ENCODE data around the gene IGFN1.
"Not testable (repeated sequence)": the region's sequence is repeated elsewhere in the genome, so short reads cannot be mapped to it uniquely, and the experiment has no call there.

The IGFN1 gene

GRCh38 chr1:201153474-201154388 is 36.9 kb upstream of the IGFN1 start:
- no peak for TF ChIP-seq POLR2A (IDR thresholded peaks at IDR 0.05; ENCODE audit: low read length)
- no peak for TF ChIP-seq GATA1 (IDR thresholded peaks at IDR 0.05; ENCODE audit: low read depth, low read length)
- peak; percentile 80 to 91 for DNase-seq

- TF ChIP-seq POLR2A (IDR thresholded peaks at IDR 0.05; ENCODE audit: low read length) = no peak
- no peak for TF ChIP-seq GATA1 (IDR thresholded peaks at IDR 0.05; ENCODE audit: low read depth, low read length)
Measured at GRCh38 chr1:201154389-201155165, 36.0 kb upstream of the IGFN1 start, which contains the start of gene TMEM9. Gene TMEM9 (minus strand): TSS chr1:201154474. CDS start chr1:201153923, 551 bp downstream.

GRCh38 chr1:201155354-201155753 is 35.3 kb upstream of the IGFN1 start:
- DNase-seq = peak in 1 of 2 experiments; percentile 11
- TF ChIP-seq GATA1 (IDR thresholded peaks at IDR 0.05; ENCODE audit: low read depth, low read length) (no peak), POLR2A (IDR thresholded peaks at IDR 0.05; ENCODE audit: low read length) (no peak)

More at GRCh38 chr1:201154389-201155165, 36.0 kb upstream of the IGFN1 start, which contains the start of gene TMEM9:
- DNase-seq = peak; percentile 96 to 97

- DNase-seq = peak in 1 of 2 experiments; percentile 23
- no peak for TF ChIP-seq GATA1 (IDR thresholded peaks at IDR 0.05; ENCODE audit: low read depth, low read length)
- no peak for TF ChIP-seq POLR2A (IDR thresholded peaks at IDR 0.05; ENCODE audit: low read length)
Measured at GRCh38 chr1:201156346-201156745, 34.3 kb upstream of the IGFN1 start.

GRCh38 chr1:201156819-201157218 is 33.8 kb upstream of the IGFN1 start:
- peak in 1 of 2 experiments; percentile 40 for DNase-seq
- TF ChIP-seq POLR2A (IDR thresholded peaks at IDR 0.05; ENCODE audit: low read length) (no peak), GATA1 (IDR thresholded peaks at IDR 0.05; ENCODE audit: low read depth, low read length) (no peak)

GRCh38 chr1:201157949-201158348 is 32.7 kb upstream of the IGFN1 start:
- TF ChIP-seq GATA1 (IDR thresholded peaks at IDR 0.05; ENCODE audit: low read depth, low read length) (no peak), POLR2A (IDR thresholded peaks at IDR 0.05; ENCODE audit: low read length) (no peak)

GRCh38 chr1:201163036-201163435 is 27.6 kb upstream of the IGFN1 start:
- not testable (repeated sequence) for DNase-seq

More at GRCh38 chr1:201157949-201158348, 32.7 kb upstream of the IGFN1 start:
- no peak for DNase-seq

- no peak for DNase-seq
- no peak for TF ChIP-seq GATA1 (IDR thresholded peaks at IDR 0.05; ENCODE audit: low read depth, low read length)
- TF ChIP-seq POLR2A (IDR thresholded peaks at IDR 0.05; ENCODE audit: low read length) = no peak
Measured at GRCh38 chr1:201163707-201164106, 26.9 kb upstream of the IGFN1 start.

GRCh38 chr1:201164645-201165044 is 26.0 kb upstream of the IGFN1 start:
- no peak for DNase-seq
- TF ChIP-seq GATA1 (IDR thresholded peaks at IDR 0.05; ENCODE audit: low read depth, low read length) = no peak
- TF ChIP-seq POLR2A (IDR thresholded peaks at IDR 0.05; ENCODE audit: low read length) = no peak

GRCh38 chr1:201167041-201167991 is 23.3 kb upstream of the IGFN1 start:
- no peak for TF ChIP-seq POLR2A (IDR thresholded peaks at IDR 0.05; ENCODE audit: low read length)
- TF ChIP-seq GATA1 (IDR thresholded peaks at IDR 0.05; ENCODE audit: low read depth, low read length) = no peak
- DNase-seq = peak; percentile 21 to 26

- TF ChIP-seq POLR2A (IDR thresholded peaks at IDR 0.05; ENCODE audit: low read length) (no peak), GATA1 (IDR thresholded peaks at IDR 0.05; ENCODE audit: low read depth, low read length) (no peak)
- no peak for DNase-seq
Measured at GRCh38 chr1:201169203-201169602, 21.4 kb upstream of the IGFN1 start.

- TF ChIP-seq POLR2A (IDR thresholded peaks at IDR 0.05; ENCODE audit: low read length) (no peak), GATA1 (IDR thresholded peaks at IDR 0.05; ENCODE audit: low read depth, low read length) (no peak)
- peak in 1 of 2 experiments; percentile 40 for DNase-seq
Measured at GRCh38 chr1:201169971-201170532, 20.6 kb upstream of the IGFN1 start.

GRCh38 chr1:201170533-201171062 is 20.0 kb upstream of the IGFN1 start:
- DNase-seq = peak; percentile 92 to 95
- peak; percentile 48 for TF ChIP-seq POLR2A (IDR thresholded peaks at IDR 0.05; ENCODE audit: low read length)
- no peak for TF ChIP-seq GATA1 (IDR thresholded peaks at IDR 0.05; ENCODE audit: low read depth, low read length)

Data from erythroblast (primary cell).